K562 (cell line): ENCODE data around the gene ST3GAL5. TPM values are rescaled to one million over a fixed set of nuclear protein-coding genes. Genes with fewer than 3 reads are reported as not detected.

Experiments
- EHMT2 ChIP-seq: fragments of 450-650 bp; IDR thresholded peaks from 2 replicates; pipeline ENCODE4 v1.6.1; 2018; ENCODE audit warnings: antibody characterized with exemption
- ELF4 ChIP-seq: fragments of 450-650 bp; formaldehyde crosslinking; IDR thresholded peaks from 2 replicates; pipeline ENCODE4 v1.4.0; 2022; ENCODE audit warnings: missing genetic modification characterization
- FOXK2 ChIP-seq, 2 experiments: fragments of 450-650 bp; IDR thresholded peaks in 1 of 2; conservative IDR thresholded peaks in 1 of 2; 2 replicates each; pipeline ENCODE4 v1.6.1; 2016; ENCODE audit warnings: low read depth in 2 of 2, mild to moderate bottlenecking in 1 of 2
- LARP7 ChIP-seq: fragments of 450-650 bp; IDR thresholded peaks from 2 replicates; pipeline ENCODE4 v1.6.1; 2016
- LCOR ChIP-seq: sonication (generic); formaldehyde crosslinking; IDR thresholded peaks from 2 replicates; pipeline ENCODE4 v1.8.0; 2022; ENCODE audit warnings: mild to moderate bottlenecking, missing genetic modification reagents
- MECOM ChIP-seq: fragments of 250-450 bp; sonication (Bioruptor Pico); IDR thresholded peaks from 2 replicates; pipeline ENCODE4 v1.8.0; 2022; ENCODE audit warnings: inconsistent platforms
- MIER1 ChIP-seq: fragments of 450-650 bp; IDR thresholded peaks from 2 replicates; pipeline ENCODE4 v1.6.1; 2016; ENCODE audit warnings: antibody characterized with exemption, mild to moderate bottlenecking, low read depth
- MTA2 ChIP-seq: fragments of 450-650 bp; IDR thresholded peaks from 2 replicates; pipeline ENCODE4 v1.6.1; 2016; ENCODE audit warnings: low read depth
- NCOA1 ChIP-seq: fragments of 450-650 bp; IDR thresholded peaks from 2 replicates; pipeline ENCODE4 v1.6.1; 2016; ENCODE audit warnings: low read depth
- NKRF ChIP-seq: fragments of 450-650 bp; IDR thresholded peaks from 2 replicates; pipeline ENCODE4 v1.6.1; 2016; ENCODE audit warnings: borderline replicate concordance
- PCBP2 ChIP-seq: fragments of 200-400 bp; formaldehyde crosslinking; IDR thresholded peaks from 2 replicates; pipeline ENCODE4 v1.6.1; 2018; ENCODE audit warnings: low read length, low read depth, mild to moderate bottlenecking, moderate library complexity; ENCODE audit not compliant: poor library complexity, severe bottlenecking
- PYGO2 ChIP-seq: fragments of 450-650 bp; IDR thresholded peaks from 2 replicates; pipeline ENCODE4 v1.6.1; 2016; ENCODE audit warnings: mild to moderate bottlenecking, missing genetic modification characterization, moderate library complexity, missing compliant biosample characterization
- SMARCA5 ChIP-seq: fragments of 450-650 bp; IDR thresholded peaks from 2 replicates; pipeline ENCODE4 v1.6.1; 2016
- TBP ChIP-seq: optimal IDR thresholded peaks from 2 replicates; pipeline ENCODE3; 2011; ENCODE audit warnings: low read depth, low read length, improper control_type of control experiment
- TGIF2 ChIP-seq: sonication (generic); formaldehyde crosslinking; IDR thresholded peaks from 2 replicates; pipeline ENCODE4 v1.8.1; 2022; ENCODE audit warnings: mild to moderate bottlenecking, missing genetic modification reagents, moderate library complexity
- USF1 ChIP-seq: sonication (generic); formaldehyde crosslinking; IDR thresholded peaks from 2 replicates; pipeline ENCODE4 v1.9.0; 2022; ENCODE audit warnings: mild to moderate bottlenecking, missing genetic modification reagents
- ZBTB49 ChIP-seq: sonication (generic); formaldehyde crosslinking; IDR thresholded peaks from 2 replicates; pipeline ENCODE4 v1.8.0; 2022; ENCODE audit warnings: missing genetic modification reagents, mild to moderate bottlenecking, borderline replicate concordance
- ZNF644 ChIP-seq: fragments of 200-800 bp; sonication (Bioruptor generic); IDR thresholded peaks from 2 replicates; pipeline ENCODE4 v1.6.1; 2016; ENCODE audit warnings: low read depth, missing genetic modification characterization, missing compliant biosample characterization
- ZNF655 ChIP-seq: fragments of 250-450 bp; sonication (Bioruptor Pico); IDR thresholded peaks from 2 replicates; pipeline ENCODE4 v1.5.0; 2021
- ZNF707 ChIP-seq: fragments of 250-450 bp; sonication (Bioruptor Pico); conservative IDR thresholded peaks from 2 replicates; pipeline ENCODE4 v1.8.0; 2022; ENCODE audit warnings: inconsistent platforms, mild to moderate bottlenecking, moderate library complexity
- ZNF830 ChIP-seq: fragments of 250-450 bp; sonication (Bioruptor Pico); IDR thresholded peaks from 2 replicates; pipeline ENCODE4 v1.5.0; 2021; ENCODE audit warnings: mild to moderate bottlenecking
- polyA plus RNA-seq, 8 experiments: library from polyadenylated mRNA; depleted of rRNA in 4 of 8; stranded (reverse) in 5 of 8; unstranded in 3 of 8; fragments of >200 nt; fragmentation: Nextera tagmentation in 2 of 8; fragmentation: Illumina TruSeq in 1 of 8; extraction: Ambion mirVana in 2 of 8; extraction: Trizol in 1 of 8; gene quantifications; 2 replicates each; pipeline versions ENCODE4 v1.2.1 to v1.2.3, GENCODE V29; 2011 to 2014; ENCODE audit warnings: inconsistent platforms in 1 of 8, missing spikeins in 1 of 8
- total RNA-seq, 7 experiments: library from RNA; depleted of rRNA in 6 of 7; stranded (reverse); fragments of >200 nt in 6 of 7; fragmentation: Illumina TruSeq in 2 of 7; extraction: Trizol in 2 of 7; gene quantifications; 2 replicates each; pipeline versions ENCODE4 v1.2.1 to v1.2.3, GENCODE V29; 2011 to 2021; ENCODE audit warnings: low replicate concordance in 1 of 7

The ST3GAL5 gene
- total and polyA plus RNA-seq, 9 of the 15 experiments (the other 6 are each of a cell fraction or from before 2014, with no cell fraction given), result 1.6 to 10.0 (median 4.2) TPM

GRCh38 chr2:85921659-85922058 lies 32.9 kb upstream of the ST3GAL5 start (continued):
- TF ChIP-seq NKRF (no peak), NCOA1 (peak; percentile 54; the same call in 1 of the 2 replicates), TBP (no peak), ELF4 (CRISPR knock-in tag) (no peak), PYGO2 (tag) (no peak), MIER1 (no peak), TGIF2 (no peak), MECOM (CRISPR knock-in tag) (no peak), ZNF707 (CRISPR knock-in tag) (no peak), ZNF830 (CRISPR knock-in tag) (no peak), PCBP2 (no peak), ZBTB49 (no peak), FOXK2 (conservative IDR thresholded peaks at IDR 0.05 in 1 of 2, IDR thresholded peaks at IDR 0.05 in 1 of 2; ENCODE audit: low read depth in 2 of 2) (peak in 1 of 2 experiments; percentile 64; a peak in 1 of 4 replicates), LARP7 (no peak), ZNF655 (CRISPR knock-in tag) (no peak), SMARCA5 (no peak), ZNF644 (peak; percentile 25; the same call in 1 of the 2 replicates), EHMT2 (no peak), MTA2 (peak; percentile 85), USF1 (CRISPR knock-in tag) (no peak), LCOR (0 out of 2 replicates have a peak, but pooled peaks have one; percentile 35)
